ENCODE measurements around the gene MLPH.

GRCh38 chr2:237588044-237588696 lies 101.1 kb downstream of the MLPH start:
- TF ChIP-seq CTCF (conservative IDR thresholded peaks at IDR 0.05), result no peak
- no peak for TF ChIP-seq EZH2 (IDR thresholded peaks at IDR 0.05; ENCODE audit: low read depth)

Data from PC-9 (cell line).